HL-60 (cell line): Measurements from ENCODE around the gene B4GALT2.

Source experiments
- GABPA ChIP-seq: IDR thresholded peaks from 2 replicates; pipeline ENCODE4 v1.6.1; 2012; ENCODE audit warnings: low read depth
- TF ChIP-seq, protein P1 (sequence below): IDR thresholded peaks from one replicate; pipeline ENCODE4 v1.5.1; 2011; ENCODE audit warnings: low read length, control low read depth, inconsistent platforms; ENCODE audit not compliant: insufficient read depth

DNA sequence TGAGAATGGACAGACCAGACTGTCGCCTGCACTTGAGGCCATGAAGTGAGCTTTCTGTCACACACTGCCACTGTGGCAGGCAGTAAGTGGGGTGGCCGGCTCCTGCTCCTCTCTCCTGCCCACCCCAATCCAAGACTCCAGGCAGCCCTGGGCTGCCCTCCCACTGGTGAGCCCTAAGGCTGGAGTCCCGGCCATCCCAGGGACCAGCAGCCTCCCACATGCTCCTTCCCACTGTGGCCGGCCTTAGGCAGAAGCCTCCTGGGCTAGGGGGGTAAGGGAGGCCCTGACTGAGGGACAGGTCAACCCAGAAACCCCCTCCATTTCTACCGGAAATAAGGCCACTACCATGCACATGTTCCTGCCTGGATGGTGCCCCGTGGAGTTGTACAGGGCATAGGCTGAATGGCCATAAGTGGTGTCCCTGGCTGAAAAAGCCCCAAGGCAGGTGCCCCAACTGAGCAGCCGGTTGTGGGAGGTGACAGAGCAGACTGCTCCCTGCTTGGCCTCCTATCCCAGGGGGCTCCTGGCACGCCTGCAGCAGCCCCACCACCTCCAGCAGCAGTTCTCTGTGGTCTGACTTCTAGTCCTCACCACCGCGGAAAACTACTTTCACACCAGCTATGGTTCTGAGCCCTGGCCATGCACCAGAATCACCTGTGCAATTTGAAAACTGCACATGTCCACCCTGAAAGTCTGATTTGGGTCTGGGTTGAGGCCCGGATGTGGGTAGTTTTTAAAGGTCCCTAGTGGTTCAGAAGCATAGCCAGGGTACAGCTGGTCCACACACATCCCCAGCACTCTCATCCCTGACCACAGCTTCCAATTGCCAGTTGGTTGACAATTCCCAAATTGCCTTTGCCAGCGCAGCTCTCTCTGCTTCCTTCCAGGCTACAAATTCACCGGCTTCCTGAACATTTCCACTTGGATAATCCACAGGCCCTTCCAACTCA, 47.0 kb upstream of the B4GALT2 start:
- TF ChIP-seq, protein P1, sequence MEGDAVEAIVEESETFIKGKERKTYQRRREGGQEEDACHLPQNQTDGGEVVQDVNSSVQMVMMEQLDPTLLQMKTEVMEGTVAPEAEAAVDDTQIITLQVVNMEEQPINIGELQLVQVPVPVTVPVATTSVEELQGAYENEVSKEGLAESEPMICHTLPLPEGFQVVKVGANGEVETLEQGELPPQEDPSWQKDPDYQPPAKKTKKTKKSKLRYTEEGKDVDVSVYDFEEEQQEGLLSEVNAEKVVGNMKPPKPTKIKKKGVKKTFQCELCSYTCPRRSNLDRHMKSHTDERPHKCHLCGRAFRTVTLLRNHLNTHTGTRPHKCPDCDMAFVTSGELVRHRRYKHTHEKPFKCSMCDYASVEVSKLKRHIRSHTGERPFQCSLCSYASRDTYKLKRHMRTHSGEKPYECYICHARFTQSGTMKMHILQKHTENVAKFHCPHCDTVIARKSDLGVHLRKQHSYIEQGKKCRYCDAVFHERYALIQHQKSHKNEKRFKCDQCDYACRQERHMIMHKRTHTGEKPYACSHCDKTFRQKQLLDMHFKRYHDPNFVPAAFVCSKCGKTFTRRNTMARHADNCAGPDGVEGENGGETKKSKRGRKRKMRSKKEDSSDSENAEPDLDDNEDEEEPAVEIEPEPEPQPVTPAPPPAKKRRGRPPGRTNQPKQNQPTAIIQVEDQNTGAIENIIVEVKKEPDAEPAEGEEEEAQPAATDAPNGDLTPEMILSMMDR, result no peak
- no peak for TF ChIP-seq GABPA
